PC-3 (cell line): ENCODE data around the gene NUFIP1.

Experiments
- CTCF ChIP-seq: fragments of 300-600 bp; sonication (generic); conservative IDR thresholded peaks from 2 replicates; pipeline ENCODE4 v1.5.1; 2017; ENCODE audit warnings: antibody characterized with exemption, low read depth, mild to moderate bottlenecking, low read length
- EZH2 ChIP-seq: fragments of 300-600 bp; sonication (generic); IDR thresholded peaks from one replicate; pipeline ENCODE4 v1.6.1; 2017; ENCODE audit warnings: antibody characterized with exemption, mild to moderate bottlenecking, low read length; ENCODE audit not compliant: unreplicated experiment

GRCh38 chr13:44932850-44933251 lies 56.4 kb downstream of the NUFIP1 start:
- TF ChIP-seq CTCF: no peak
- TF ChIP-seq EZH2: no peak
